HG03439 (cell line): ENCODE data around the gene CMC2.

Experiments used
- ATAC-seq: cut with Tn5 transposase; IDR thresholded peaks from one replicate; pipeline ENCODE4 v1.9.1; 2021; ENCODE audit warnings: mild to moderate bottlenecking, moderate library complexity; ENCODE audit not compliant: unreplicated experiment

The CMC2 gene

DNA sequence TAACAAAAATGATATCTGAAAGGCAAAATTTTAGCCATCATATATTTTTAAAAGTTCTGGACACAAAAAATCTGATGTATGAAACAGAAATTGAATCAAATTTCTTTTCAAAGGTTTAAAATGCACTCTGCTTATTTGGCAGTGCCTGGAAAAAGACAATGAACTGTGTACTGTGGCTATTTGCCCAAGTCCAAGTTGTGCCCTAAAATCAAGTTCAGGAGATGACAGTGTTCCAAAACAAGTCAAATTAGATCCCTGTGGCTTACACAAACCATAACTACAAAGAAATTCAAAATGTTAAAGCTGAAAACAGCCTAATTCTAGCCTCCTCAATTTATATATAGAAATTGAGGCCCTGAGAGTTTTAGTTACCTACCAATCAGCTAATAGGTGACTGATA lies 25.6 kb downstream of the CMC2 start:
- ATAC-seq: no peak

- no peak for ATAC-seq
Observed at GRCh38 chr16:80976946-80977345, 29.7 kb downstream of the CMC2 start.

- ATAC-seq: no peak
Observed at GRCh38 chr16:80974649-80975376, 31.9 kb downstream of the CMC2 start.

DNA sequence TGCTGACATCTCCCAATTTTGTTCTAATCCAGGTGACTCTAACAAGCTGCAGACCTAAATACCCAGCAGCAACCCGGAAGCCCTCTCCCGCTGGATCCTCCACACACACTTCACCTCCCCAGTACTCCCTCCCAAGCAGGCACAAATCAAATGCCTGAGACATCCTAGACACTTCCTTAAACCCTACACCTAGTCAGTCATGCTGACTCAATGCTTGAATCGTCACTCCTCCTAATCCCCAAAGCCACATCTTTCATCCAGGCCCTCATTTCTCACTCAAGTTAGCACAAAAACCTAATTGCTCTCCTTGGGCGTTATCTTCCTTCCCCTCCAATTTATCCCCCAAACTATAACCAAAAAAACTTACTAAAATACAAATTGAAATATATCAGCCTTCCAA lies 32.7 kb downstream of the CMC2 start:
- no peak for ATAC-seq

- no peak for ATAC-seq
Observed at GRCh38 chr16:80972611-80973010, 34.1 kb downstream of the CMC2 start.

DNA sequence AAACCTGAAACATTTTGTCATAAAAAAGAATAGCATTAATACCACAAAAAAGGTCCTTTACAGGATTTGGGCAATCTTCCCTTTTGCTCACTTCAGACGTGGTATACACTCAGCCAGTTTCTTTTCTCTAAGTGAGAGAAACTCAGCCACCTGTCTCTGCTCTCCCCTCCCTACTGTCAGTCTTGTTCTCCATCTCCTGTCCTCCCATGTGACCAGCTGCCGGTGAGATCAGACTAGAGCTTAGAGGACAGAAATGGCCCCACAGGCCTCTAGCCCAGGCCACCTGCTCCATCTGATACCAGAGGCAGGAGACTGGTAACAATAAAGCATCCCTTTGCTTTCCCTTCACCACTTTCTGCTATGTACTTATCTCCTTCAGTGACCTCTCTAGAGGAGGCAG lies 34.9 kb downstream of the CMC2 start:
- peak; percentile 57 for ATAC-seq

- ATAC-seq: no peak
Observed at GRCh38 chr16:80969114-80969484, 37.6 kb downstream of the CMC2 start.

DNA sequence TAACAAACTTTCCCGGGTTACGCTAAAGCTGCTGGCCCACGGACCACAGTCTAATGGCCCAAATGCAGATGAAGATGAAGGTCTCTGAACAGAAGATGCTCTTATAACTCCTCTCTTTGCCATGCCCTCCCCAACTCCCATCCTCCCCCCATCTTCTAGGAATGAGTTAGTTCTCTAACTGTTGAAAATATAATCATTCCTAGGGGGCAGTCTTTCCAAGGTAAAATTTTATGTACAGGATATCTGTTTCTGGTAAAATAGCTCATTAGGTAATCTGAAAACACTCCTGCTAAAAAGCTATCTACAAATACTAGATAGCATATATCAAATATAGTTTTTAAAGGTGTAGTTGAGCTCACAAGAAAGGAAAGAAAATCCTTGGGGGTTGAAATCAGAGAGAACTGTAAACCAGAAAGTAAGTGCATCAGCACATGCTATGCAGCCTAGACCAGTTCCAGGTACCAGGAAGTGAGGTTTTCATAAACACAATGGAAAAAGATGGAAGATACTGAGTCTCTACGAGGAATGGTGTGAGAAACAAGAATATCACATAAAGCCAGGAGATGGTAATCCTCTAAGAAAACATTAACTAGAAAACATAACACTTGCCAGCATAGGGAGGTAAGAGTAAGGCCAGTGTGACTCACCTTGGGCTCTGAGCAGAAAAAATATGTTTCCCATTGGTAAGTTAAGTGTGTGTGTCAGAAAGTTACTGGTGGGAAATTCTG lies 38.1 kb downstream of the CMC2 start:
- no peak for ATAC-seq

GRCh38 chr16:80966617-80967016 lies 40.1 kb downstream of the CMC2 start:
- ATAC-seq: no peak

- ATAC-seq: no peak
Observed at GRCh38 chr16:80964351-80964750, 42.3 kb downstream of the CMC2 start.

- ATAC-seq: no peak
Observed at GRCh38 chr16:80962879-80963278, 43.8 kb downstream of the CMC2 start.

DNA sequence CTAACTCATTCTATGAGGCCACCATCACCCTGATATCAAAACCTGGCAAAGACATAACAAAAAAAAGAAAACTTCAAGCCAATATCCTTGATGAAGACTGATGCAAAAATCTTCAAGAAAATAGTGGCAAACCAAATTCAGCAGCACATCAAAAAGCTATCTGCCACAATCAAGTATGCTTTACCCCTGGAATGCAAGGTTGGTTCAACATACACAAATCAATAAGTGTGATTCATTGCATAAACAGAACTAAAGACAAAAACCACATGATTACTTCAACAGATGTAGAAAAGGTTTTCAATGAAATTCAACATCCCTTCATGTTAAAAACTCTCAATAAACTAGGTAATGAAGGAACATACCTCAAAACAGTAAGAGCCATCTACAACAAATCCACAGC lies 48.4 kb downstream of the CMC2 start:
- ATAC-seq: no peak

- no peak for ATAC-seq
Observed at GRCh38 chr16:80954985-80955384, 51.7 kb downstream of the CMC2 start.

- ATAC-seq: no peak
Observed at GRCh38 chr16:80948886-80949493, 57.7 kb downstream of the CMC2 start.

DNA sequence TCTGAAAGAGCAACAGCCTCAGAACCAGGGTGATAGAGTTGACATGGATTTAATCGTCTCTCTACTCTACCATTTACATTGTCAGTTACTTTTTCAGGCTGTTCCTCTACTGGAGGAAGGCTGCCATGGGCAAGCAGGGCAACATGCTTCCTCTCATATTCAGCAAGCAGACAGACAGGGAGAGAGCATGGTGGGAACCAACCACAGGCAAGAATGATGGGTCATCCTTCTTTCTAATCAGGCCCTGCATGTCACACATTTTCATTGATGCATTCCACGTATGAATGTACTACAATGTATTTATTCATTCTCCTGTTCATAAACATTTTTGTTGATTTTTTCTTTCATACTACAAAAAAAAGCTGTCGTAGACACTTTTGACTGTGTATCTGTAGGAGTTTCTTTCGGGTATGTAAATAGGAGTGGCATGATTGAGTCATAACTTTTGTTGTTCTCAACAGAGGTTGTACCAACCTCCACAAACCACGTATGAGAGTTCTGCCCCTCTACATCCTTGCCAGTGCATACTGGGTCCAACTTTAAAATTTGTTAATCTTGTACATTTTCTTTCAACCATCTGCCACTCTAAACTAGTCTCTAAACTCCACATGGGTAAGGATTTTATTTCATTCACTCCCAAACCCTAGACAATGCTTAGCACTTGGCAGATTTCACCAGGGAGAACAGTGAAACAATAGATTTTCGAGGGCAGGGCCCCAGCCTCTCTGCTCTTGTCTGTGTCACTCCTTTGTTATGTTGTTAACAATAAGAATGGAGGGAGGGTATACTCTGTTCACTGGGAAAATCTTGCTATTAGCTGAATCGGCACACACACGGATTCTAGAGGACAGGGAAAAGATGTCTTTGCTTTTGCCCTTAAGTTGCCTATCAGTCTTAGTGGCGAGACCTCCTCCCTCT lies 58.7 kb downstream of the CMC2 start:
- ATAC-seq: no peak

GRCh38 chr16:80947239-80947638 lies 59.4 kb downstream of the CMC2 start:
- ATAC-seq: no peak

- no peak for ATAC-seq
Observed at GRCh38 chr16:80946481-80946880, 60.2 kb downstream of the CMC2 start.

GRCh38 chr16:80940069-80940856 lies 66.4 kb downstream of the CMC2 start:
- ATAC-seq: no peak

GRCh38 chr16:80938879-80939260 lies 67.8 kb downstream of the CMC2 start:
- no peak for ATAC-seq
